CD4-positive, alpha-beta T cell treated with Interleukin-17A for 4 hours (primary cell): ENCODE data around the gene FOXN4.

ENCODE experiments used
- DNase-seq: peaks from one replicate; pipeline ENCODE4 v3.0.0-alpha.2; 2020; ENCODE audit warnings: mixed read lengths

Gene FOXN4

DNA sequence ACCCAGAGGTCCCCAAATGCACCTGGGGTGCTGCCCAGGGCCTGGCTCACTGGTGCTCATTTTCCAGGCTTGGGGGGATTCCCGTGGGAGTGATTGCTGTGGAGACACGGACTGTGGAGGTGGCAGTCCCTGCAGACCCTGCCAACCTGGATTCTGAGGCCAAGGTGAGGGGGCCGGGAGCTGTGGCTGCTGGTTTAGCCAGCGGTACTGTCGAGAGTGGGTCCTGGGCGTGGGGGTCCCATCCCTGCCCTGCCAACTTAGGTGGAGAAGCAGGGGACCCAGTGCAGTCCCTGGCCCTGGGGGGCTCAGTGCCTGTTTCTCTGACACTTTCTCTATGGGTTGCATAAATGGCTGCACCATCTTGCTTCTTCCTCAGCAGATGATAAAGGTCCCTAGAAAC, 50.9 kb downstream of the FOXN4 start:
- no peak for DNase-seq

DNA sequence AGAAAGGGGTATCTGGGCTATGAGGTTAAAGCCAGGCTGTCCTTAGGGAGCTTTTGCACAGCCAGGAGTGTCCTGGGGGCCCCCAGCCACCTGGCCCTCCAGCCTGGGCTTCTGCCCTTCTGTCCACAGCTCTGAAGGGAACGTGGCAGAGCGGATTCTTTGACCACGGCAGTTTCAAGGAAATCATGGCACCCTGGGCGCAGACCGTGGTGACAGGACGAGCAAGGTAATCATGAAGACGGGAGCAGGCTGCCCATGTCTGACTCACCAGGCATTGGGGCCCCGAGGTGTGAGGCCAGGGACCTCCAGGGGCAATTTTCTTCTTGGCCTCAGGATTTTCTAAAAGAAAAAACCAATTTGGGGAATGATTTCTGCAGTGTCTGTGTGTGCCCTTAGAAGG, 53.1 kb downstream of the FOXN4 start:
- no peak for DNase-seq

DNA sequence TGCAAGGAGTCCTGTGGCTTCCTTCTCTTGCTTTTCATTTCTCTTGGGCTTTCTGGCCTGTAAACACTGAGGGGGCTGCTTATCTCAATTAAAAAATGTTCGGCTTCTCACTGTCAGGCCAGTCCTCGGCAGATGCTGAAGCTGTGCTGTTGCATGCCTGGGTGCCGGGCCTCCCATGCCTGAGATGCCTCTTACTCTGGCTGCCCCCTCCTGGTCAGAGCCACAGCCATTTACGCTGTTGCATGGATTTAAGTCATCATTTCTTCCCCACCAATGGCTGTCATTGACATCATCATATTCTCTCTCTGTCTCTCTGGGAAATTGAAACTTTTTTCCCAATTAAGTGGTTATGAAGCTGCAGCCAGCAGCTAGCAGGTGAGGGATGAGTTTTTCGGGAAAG, 53.7 kb downstream of the FOXN4 start:
- DNase-seq: no peak

GRCh38 chr12:109253913-109254544, 55.1 kb downstream of the FOXN4 start:
- no peak for DNase-seq

GRCh38 chr12:109252799-109253198, 56.3 kb downstream of the FOXN4 start:
- no peak for DNase-seq

DNA sequence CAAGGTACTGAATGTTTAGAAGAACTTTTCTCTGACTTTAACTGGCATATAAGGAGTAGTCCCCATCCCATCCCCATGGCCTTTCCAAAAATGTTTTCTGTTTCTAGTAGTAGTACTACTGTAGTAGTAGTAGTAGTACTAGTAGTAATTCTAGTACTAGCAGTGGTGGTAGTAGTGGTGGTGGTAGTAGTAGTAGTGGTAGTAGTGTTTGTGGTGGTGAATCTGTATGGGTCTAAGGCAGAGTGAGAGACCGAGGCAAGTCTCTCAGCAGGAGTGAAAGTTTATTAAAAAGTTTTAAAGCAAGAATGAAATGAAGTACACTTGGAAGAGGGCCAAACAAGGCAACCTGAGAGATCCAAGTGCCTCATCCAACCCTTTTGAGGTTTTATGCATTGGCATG, 58.6 kb downstream of the FOXN4 start:
- DNase-seq: no peak

- DNase-seq: no peak
These were observed 61.0 kb downstream of the FOXN4 start for GRCh38 chr12:109247831-109248654.

GRCh38 chr12:109246221-109246620, 62.9 kb downstream of the FOXN4 start:
- no peak for DNase-seq

- DNase-seq: no peak
These were observed 65.0 kb downstream of the FOXN4 start for GRCh38 chr12:109244073-109244472.

- no peak for DNase-seq
These were observed 67.1 kb downstream of the FOXN4 start for GRCh38 chr12:109241936-109242335.

DNA sequence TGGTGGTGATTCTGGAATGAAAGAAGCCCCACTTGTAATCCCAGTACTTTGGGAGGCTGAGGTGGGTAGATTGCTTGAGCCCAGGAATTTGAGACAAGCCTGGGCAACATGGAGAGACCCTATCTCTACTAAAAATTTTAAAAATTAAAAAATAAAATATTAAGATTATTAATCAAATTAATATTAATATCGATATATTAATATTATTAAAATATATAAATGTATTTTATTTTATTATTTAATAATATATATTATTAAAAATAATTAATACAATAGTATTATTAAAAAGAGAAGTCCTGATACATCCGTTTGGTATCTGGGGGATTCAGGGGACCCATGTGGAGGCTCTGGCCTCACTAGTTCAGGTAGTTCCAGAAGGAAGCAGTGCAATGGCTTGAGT, 68.7 kb downstream of the FOXN4 start:
- DNase-seq: no peak

GRCh38 chr12:109239691-109240090, 69.4 kb downstream of the FOXN4 start:
- no peak for DNase-seq

GRCh38 chr12:109239179-109239578, 69.9 kb downstream of the FOXN4 start:
- DNase-seq: no peak

- no peak for DNase-seq
These were observed 72.8 kb downstream of the FOXN4 start for GRCh38 chr12:109236257-109236656.

DNA sequence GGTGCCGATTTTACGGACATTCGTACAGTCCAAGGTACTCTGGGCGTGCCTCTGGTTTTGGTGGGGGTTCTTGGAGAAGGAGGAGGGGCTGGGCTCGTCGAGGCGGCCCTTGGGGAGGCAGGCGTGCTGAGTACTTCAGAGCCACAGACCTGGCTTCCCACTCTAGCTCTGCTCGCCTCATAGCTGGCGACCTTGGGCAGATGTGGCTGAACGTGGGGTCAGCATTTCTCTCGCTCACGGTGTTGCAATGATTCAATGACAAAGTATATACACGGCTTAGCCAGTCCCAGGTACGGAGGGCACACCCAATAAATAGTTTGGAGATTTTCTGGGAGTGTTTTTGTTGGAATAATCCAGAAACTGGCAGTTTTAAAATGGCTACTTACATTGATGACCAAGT, 75.1 kb downstream of the FOXN4 start:
- no peak for DNase-seq

- no peak for DNase-seq
These were observed 76.4 kb downstream of the FOXN4 start for GRCh38 chr12:109232731-109233130.

DNA sequence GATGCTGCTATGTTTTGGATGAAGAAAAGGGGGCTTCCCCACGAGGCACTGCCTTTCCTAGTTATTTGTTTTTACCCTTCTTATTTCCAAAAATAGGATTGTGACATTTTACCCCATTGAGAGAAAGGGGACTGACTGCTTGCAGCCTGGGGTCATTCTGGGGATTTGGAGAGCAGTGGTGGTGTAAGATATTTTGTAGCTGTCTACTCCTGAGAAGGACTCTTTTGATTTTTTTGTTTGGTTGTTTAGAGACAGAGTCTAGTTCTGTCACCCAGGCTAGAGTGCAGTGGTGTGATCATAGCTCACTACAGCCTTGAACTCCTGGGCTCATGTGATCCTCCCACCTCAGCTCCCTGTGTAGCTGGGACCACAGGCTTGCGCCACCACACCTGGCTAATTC, 78.9 kb downstream of the FOXN4 start:
- no peak for DNase-seq

GRCh38 chr12:109228664-109229063, 80.4 kb downstream of the FOXN4 start:
- DNase-seq: no peak
